Neural progenitor cell (in vitro differentiated cells): ENCODE measurements around the gene TTC39A. TPM values are rescaled to one million over a fixed set of nuclear protein-coding genes. Genes with fewer than 3 reads are reported as not detected.
A peak's percentile ranks its signal among the peaks of the same experiment; 100 is the strongest.

Experiments
- DNase-seq: peaks from one replicate; pipeline ENCODE4 v3.0.0-alpha.2; 2016; ENCODE audit warnings: low spot score
- H2AFZ ChIP-seq: fragments of 200-600 bp; sonication (generic); replicated peaks from 2 replicates; pipeline ENCODE4 v1.6.1; 2016; ENCODE audit warnings: antibody characterized with exemption
- H3F3A ChIP-seq: fragments of 200-600 bp; sonication (generic); 2 replicates; pipeline ENCODE4 v1.6.1; 2016; ENCODE audit warnings: antibody characterized with exemption, low read depth
- H3K27ac ChIP-seq: fragments of 200-600 bp; sonication (generic); 2 replicates; pipeline ENCODE4 v1.5.1; 2016; ENCODE audit warnings: mild to moderate bottlenecking
- H3K27me3 ChIP-seq: fragments of 200-600 bp; sonication (generic); 2 replicates; pipeline ENCODE4 v1.6.1; 2016; ENCODE audit warnings: mild to moderate bottlenecking, moderate library complexity
- H3K36me3 ChIP-seq: fragments of 200-600 bp; sonication (generic); 2 replicates; pipeline ENCODE4 v1.5.1; 2016
- H3K4me1 ChIP-seq: fragments of 200-600 bp; sonication (generic); 2 replicates; pipeline ENCODE4 v1.6.1; 2016; ENCODE audit warnings: mixed run types
- H3K4me2 ChIP-seq: fragments of 200-600 bp; sonication (generic); 2 replicates; pipeline ENCODE4 v1.6.1; 2016
- H3K4me3 ChIP-seq: fragments of 200-600 bp; sonication (generic); 2 replicates; pipeline ENCODE4 v1.5.1; 2016
- H3K79me2 ChIP-seq: fragments of 200-600 bp; sonication (generic); 2 replicates; pipeline ENCODE4 v1.6.1; 2016; ENCODE audit warnings: low read depth
- H3K9ac ChIP-seq: fragments of 200-600 bp; sonication (generic); 2 replicates; pipeline ENCODE4 v1.6.1; 2016
- H3K9me3 ChIP-seq: fragments of 200-600 bp; sonication (generic); 2 replicates; pipeline ENCODE4 v1.5.1; 2016; ENCODE audit warnings: low read depth
- H4K20me1 ChIP-seq: fragments of 200-600 bp; sonication (generic); 2 replicates; pipeline ENCODE4 v1.6.1; 2016; ENCODE audit warnings: low read depth
- H3K27ac Mint-ChIP-seq: 3 replicates; pipeline ENCODE4 v1.8.0; 2021; ENCODE audit warnings: mixed read lengths
- H3K27me3 Mint-ChIP-seq: 2 replicates; pipeline ENCODE4 v1.8.0; 2022; ENCODE audit warnings: low read depth, mild to moderate bottlenecking, inconsistent platforms, moderate library complexity, mixed read lengths; ENCODE audit not compliant: insufficient read depth
- H3K36me3 Mint-ChIP-seq: 3 replicates; pipeline ENCODE4 v1.8.0; 2021; ENCODE audit warnings: mixed read lengths
- H3K4me1 Mint-ChIP-seq: 3 replicates; pipeline ENCODE4 v1.8.0; 2021; ENCODE audit warnings: mixed read lengths
- H3K4me3 Mint-ChIP-seq: 3 replicates; pipeline ENCODE4 v1.8.0; 2021; ENCODE audit warnings: mild to moderate bottlenecking, moderate library complexity, mixed read lengths
- H3K9me3 Mint-ChIP-seq: 3 replicates; pipeline ENCODE4 v1.8.0; 2020; ENCODE audit warnings: mixed read lengths
- CTCF ChIP-seq: fragments of 200-600 bp; sonication (generic); IDR thresholded peaks from 2 replicates; pipeline ENCODE4 v1.5.1; 2017; ENCODE audit warnings: antibody characterized with exemption, mild to moderate bottlenecking
- EZH2 ChIP-seq: fragments of 200-600 bp; sonication (generic); IDR thresholded peaks from 2 replicates; pipeline ENCODE4 v1.6.1; 2017; ENCODE audit warnings: antibody characterized with exemption, mild to moderate bottlenecking, moderate library complexity
- EZH2phosphoT487 ChIP-seq: fragments of 200-600 bp; sonication (generic); IDR thresholded peaks from 2 replicates; pipeline ENCODE4 v1.6.1; 2017; ENCODE audit warnings: antibody characterized with exemption
- total RNA-seq: library from RNA; depleted of rRNA; stranded (reverse); fragments of >200 nt; gene quantifications from 2 replicates; pipeline ENCODE4 v1.2.3, GENCODE V29; 2015; ENCODE audit warnings: low replicate concordance

TTC39A gene
- total RNA-seq: 0.94 and 1.2 TPM in 2 replicates

- H3K79me2 ChIP-seq: no peaks in the 10 kb centered on the region
- H3K36me3 Mint-ChIP-seq: no peaks in the 10 kb centered on the region
- TF ChIP-seq EZH2: peak; percentile 39
- no peak for TF ChIP-seq CTCF
- TF ChIP-seq EZH2phosphoT487: peak; percentile 29
- peak within 1 kb of the TSS; percentile 87 for H3K4me3 Mint-ChIP-seq
- no peaks in the 10 kb centered on the region for H3K9me3 Mint-ChIP-seq
- peaks cover 16% of the 10 kb centered on the region for H3K4me1 Mint-ChIP-seq
- no peak within 1 kb of the TSS for H3K27ac ChIP-seq
- peak; percentile 58 for DNase-seq
- H3K9me3 ChIP-seq: no peaks in the 10 kb centered on the region
- peaks cover 3% of the 10 kb centered on the region for H3K4me1 ChIP-seq
- peak within 1 kb of the TSS; percentile 99 for H3K4me2 ChIP-seq
- H3K9ac ChIP-seq: no peak within 1 kb of the TSS
- peak within 1 kb of the TSS; percentile 81 for H3K27ac Mint-ChIP-seq
- peaks cover 27% of the 10 kb centered on the region for H3K27me3 Mint-ChIP-seq
- H3K27me3 ChIP-seq: peaks cover 28% of the 10 kb centered on the region
- H4K20me1 ChIP-seq: no peaks in the 10 kb centered on the region
- H2AFZ ChIP-seq: peak within 1 kb of the TSS; percentile 95
- H3K4me3 ChIP-seq: peak within 1 kb of the TSS; percentile 70
- H3K36me3 ChIP-seq: no peaks in the 10 kb centered on the region
- peaks cover 3% of the 10 kb centered on the region for H3F3A ChIP-seq
Observed at GRCh38 chr1:51330331-51331201, at the start of gene TTC39A. TSS of gene TTC39A (minus strand) at chr1:51330562. CDS start at chr1:51330477, 85 bp downstream.

- Histone ChIP-seq H3K79me2 (no peaks in the 10 kb centered on the region), H3K27me3 (no peaks in the 10 kb centered on the region), H3K4me1 (no peaks in the 10 kb centered on the region), H2AFZ (no peak overlapping the region), H3K4me3 (no peak overlapping the region), H3K9ac (no peak overlapping the region), H3K27ac (no peak overlapping the region), H4K20me1 (no peaks in the 10 kb centered on the region), H3F3A (no peaks in the 10 kb centered on the region), H3K36me3 (peaks cover 3% of the 10 kb centered on the region), H3K4me2 (no peak overlapping the region), H3K9me3 (peaks cover 3% of the 10 kb centered on the region)
- Mint-ChIP-seq H3K27ac (no peak overlapping the region), H3K4me1 (no peaks in the 10 kb centered on the region), H3K27me3 (peaks cover 5% of the 10 kb centered on the region), H3K9me3 (peaks cover 19% of the 10 kb centered on the region), H3K4me3 (no peak overlapping the region), H3K36me3 (peaks cover 46% of the 10 kb centered on the region)
- no peak for TF ChIP-seq EZH2phosphoT487
- no peak for TF ChIP-seq EZH2
- TF ChIP-seq CTCF: no peak
- no peak for DNase-seq
Observed at GRCh38 chr1:51378871-51379270, 48.5 kb upstream of the TTC39A start.

GRCh38 chr1:51373898-51374297, 43.5 kb upstream of the TTC39A start:
- no peaks in the 10 kb centered on the region for H3K4me1 ChIP-seq
- no peak overlapping the region for H3K27ac ChIP-seq
- no peaks in the 10 kb centered on the region for H3K27me3 ChIP-seq
- H3K9me3 Mint-ChIP-seq: peaks cover 10% of the 10 kb centered on the region
- no peaks in the 10 kb centered on the region for H3K9me3 ChIP-seq
- H3K4me1 Mint-ChIP-seq: no peaks in the 10 kb centered on the region
- no peaks in the 10 kb centered on the region for H3K27me3 Mint-ChIP-seq
- no peak overlapping the region for H2AFZ ChIP-seq
- H3K4me3 ChIP-seq: no peak overlapping the region
- H3K9ac ChIP-seq: no peak overlapping the region
- H4K20me1 ChIP-seq: no peaks in the 10 kb centered on the region
- H3K4me2 ChIP-seq: no peak overlapping the region
- no peaks in the 10 kb centered on the region for H3F3A ChIP-seq
- no peak overlapping the region for H3K27ac Mint-ChIP-seq
- no peak overlapping the region for H3K4me3 Mint-ChIP-seq
- H3K36me3 ChIP-seq: no peaks in the 10 kb centered on the region
- peaks cover 16% of the 10 kb centered on the region for H3K36me3 Mint-ChIP-seq
- TF ChIP-seq EZH2 (no peak), EZH2phosphoT487 (no peak), CTCF (no peak)
- H3K79me2 ChIP-seq: no peaks in the 10 kb centered on the region
- DNase-seq: no peak
